ENCODE measurements around the gene OR51E2.

OR51E2 gene

DNA sequence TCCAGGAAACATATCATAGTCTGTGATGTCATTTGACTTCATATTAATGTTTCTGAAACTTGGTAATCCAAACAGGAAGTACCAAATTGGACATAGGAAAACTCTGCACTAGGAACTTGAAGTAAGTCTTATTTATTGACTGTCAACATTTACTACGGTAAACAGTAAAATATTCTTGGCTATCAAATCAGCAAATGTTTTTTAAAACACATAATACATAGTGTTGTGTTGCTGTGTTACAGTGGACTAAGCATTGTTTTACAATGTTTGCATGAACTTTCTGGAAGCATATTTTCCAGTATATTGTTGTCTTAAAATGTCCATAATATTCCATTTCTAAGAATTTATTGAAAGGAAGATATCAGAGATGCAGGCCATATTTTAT is 2.8 kb upstream of the OR51E2 start:
- Histone ChIP-seq H3K18ac (ENCODE audit: low read depth in 1 of 2, low read length in 2 of 2) (no peak overlapping the region), H2AFZ (ENCODE audit: low read depth, low read length) (no peak overlapping the region), H2BK12ac (ENCODE audit: low read length in 2 of 2) (no peak overlapping the region), H3K9ac (ENCODE audit: low read length) (no peak overlapping the region), H3K27me3 (ENCODE audit: control insufficient read depth in 1 of 2, insufficient read depth in 1 of 2, low read length in 2 of 2) (no peaks in the 10 kb centered on the region), H3K4ac (ENCODE audit: low read depth in 1 of 2, low read length in 2 of 2) (no peak overlapping the region), H2BK5ac (ENCODE audit: low read depth, low read length, poor library complexity, severe bottlenecking) (no peak overlapping the region), H3K23ac (ENCODE audit: low read length in 2 of 2) (no peak overlapping the region), H3K9me3 (ENCODE audit: control insufficient read depth, low read length) (no peaks in the 10 kb centered on the region), H2BK15ac (ENCODE audit: low read depth, poor library complexity, severe bottlenecking) (no peak overlapping the region), H3K4me1 (ENCODE audit: control insufficient read depth, insufficient read depth, low read depth, low read length) (no peaks in the 10 kb centered on the region), H3K27ac (ENCODE audit: low read length, poor library complexity, severe bottlenecking) (no peak overlapping the region), H3K4me3 (ENCODE audit: insufficient read depth in 1 of 2, low read depth in 1 of 2, low read length in 2 of 2) (no peak overlapping the region), H4K8ac (ENCODE audit: low read length) (no peak overlapping the region), H3K79me1 (replicated peaks; ENCODE audit: low read length, poor library complexity, severe bottlenecking) (no peaks in the 10 kb centered on the region), H2BK120ac (ENCODE audit: low read depth, low read length) (no peak overlapping the region), H2AK5ac (ENCODE audit: low read length, severe bottlenecking) (no peak overlapping the region), H3K36me3 (ENCODE audit: control insufficient read depth in 1 of 2, insufficient read depth in 2 of 2, low read depth in 1 of 2, low read length in 2 of 2) (no peaks in the 10 kb centered on the region), H4K91ac (ENCODE audit: low read length) (no peak overlapping the region), H3K4me2 (ENCODE audit: low read length, poor library complexity, severe bottlenecking) (no peak overlapping the region), H3K14ac (ENCODE audit: low read length in 2 of 2) (no peak overlapping the region)
- no CpG with 5 or more reads among the region's 1 CpG for whole genome bisulfite sequencing
- no peak for DNase-seq

DNA sequence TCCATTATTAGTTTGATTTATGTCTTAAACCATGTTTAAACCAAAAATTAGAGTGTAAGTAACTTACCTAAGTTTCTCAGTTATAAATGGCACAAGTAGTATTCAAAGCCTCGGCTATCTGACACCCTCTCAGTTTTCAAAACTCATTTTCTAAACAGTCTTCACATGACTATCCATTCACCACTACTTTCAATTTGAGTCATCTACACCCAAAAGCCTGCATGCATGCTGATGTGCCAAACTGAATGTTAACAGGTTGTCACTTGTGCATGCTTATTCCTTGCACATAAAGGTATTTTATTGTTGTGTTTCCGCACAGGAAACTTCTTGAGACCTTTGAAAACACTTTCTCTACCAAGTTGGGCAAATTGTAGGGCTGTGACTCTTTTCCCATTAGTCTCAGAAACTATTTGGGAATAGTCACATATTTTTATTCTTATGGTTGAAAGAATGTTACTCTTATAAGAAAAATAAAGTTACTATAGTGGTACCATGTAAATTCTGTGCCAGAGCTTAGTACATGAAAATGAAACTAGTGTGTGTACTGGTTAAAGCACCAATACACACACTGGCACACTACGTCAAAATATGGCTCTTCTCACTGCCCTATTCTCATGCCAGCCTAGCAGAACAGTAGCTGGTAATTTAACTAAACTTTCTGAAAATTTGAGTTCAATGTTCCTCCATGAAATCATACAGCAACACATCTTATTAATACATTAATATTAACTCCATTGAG is 2.2 kb upstream of the OR51E2 start:
- no peaks in the 10 kb centered on the region for H3K79me1 ChIP-seq (replicated peaks; ENCODE audit: low read length, poor library complexity, severe bottlenecking)
- H3K9me3 ChIP-seq (ENCODE audit: control insufficient read depth, low read length): no peaks in the 10 kb centered on the region
- H3K4me3 ChIP-seq (ENCODE audit: insufficient read depth in 1 of 2, low read depth in 1 of 2, low read length in 2 of 2): no peak overlapping the region
- H3K4me2 ChIP-seq (ENCODE audit: low read length, poor library complexity, severe bottlenecking): no peak overlapping the region
- no peaks in the 10 kb centered on the region for H3K4me1 ChIP-seq (ENCODE audit: control insufficient read depth, insufficient read depth, low read depth, low read length)
- no peak overlapping the region for H3K9ac ChIP-seq (ENCODE audit: low read length)
- H2BK120ac ChIP-seq (ENCODE audit: low read depth, low read length): no peak overlapping the region
- no peak overlapping the region for H3K27ac ChIP-seq (ENCODE audit: low read length, poor library complexity, severe bottlenecking)
- no peak for DNase-seq
- 85% methylated on average over 3 of the region's 3 CpGs for WGBS
- H3K27me3 ChIP-seq (ENCODE audit: control insufficient read depth in 1 of 2, insufficient read depth in 1 of 2, low read length in 2 of 2): no peaks in the 10 kb centered on the region
- H2AFZ ChIP-seq (ENCODE audit: low read depth, low read length): no peak overlapping the region
- H3K4ac ChIP-seq (ENCODE audit: low read depth in 1 of 2, low read length in 2 of 2): no peak overlapping the region
- no peak overlapping the region for H3K14ac ChIP-seq (ENCODE audit: low read length in 2 of 2)
- H3K18ac ChIP-seq (ENCODE audit: low read depth in 1 of 2, low read length in 2 of 2): no peak overlapping the region
- H4K91ac ChIP-seq (ENCODE audit: low read length): no peak overlapping the region
- no peak overlapping the region for H4K8ac ChIP-seq (ENCODE audit: low read length)
- H3K23ac ChIP-seq (ENCODE audit: low read length in 2 of 2): no peak overlapping the region
- no peak overlapping the region for H2BK12ac ChIP-seq (ENCODE audit: low read length in 2 of 2)
- no peaks in the 10 kb centered on the region for H3K36me3 ChIP-seq (ENCODE audit: control insufficient read depth in 1 of 2, insufficient read depth in 2 of 2, low read depth in 1 of 2, low read length in 2 of 2)
- H2AK5ac ChIP-seq (ENCODE audit: low read length, severe bottlenecking): no peak overlapping the region
- no peak overlapping the region for H2BK5ac ChIP-seq (ENCODE audit: low read depth, low read length, poor library complexity, severe bottlenecking)
- H2BK15ac ChIP-seq (ENCODE audit: low read depth, poor library complexity, severe bottlenecking): no peak overlapping the region

DNA sequence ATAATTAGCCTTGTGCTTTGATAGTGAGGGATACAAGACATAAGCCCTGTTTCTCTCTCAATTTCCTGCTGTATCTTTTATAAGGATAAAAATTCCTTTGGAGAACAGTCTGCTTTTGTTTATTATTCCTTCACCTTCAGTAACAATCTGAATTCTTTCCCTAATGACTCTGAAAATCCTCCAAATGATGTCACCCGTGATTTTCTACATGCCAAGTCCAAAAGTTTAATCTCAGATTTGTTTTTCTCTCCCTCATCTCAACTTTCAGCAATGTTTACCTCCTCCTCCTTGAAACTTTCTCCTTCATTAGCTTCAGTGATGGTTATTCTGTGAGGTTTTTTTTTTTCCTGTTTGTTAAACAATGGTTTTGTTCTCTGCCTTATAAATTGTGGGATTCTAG is 2.2 kb downstream of the OR51E2 start:
- H3K36me3 ChIP-seq (ENCODE audit: control insufficient read depth in 1 of 2, insufficient read depth in 2 of 2, low read depth in 1 of 2, low read length in 2 of 2): no peaks in the 10 kb centered on the region
- H3K14ac ChIP-seq (ENCODE audit: low read length in 2 of 2): no peak overlapping the region
- H3K79me1 ChIP-seq (replicated peaks; ENCODE audit: low read length, poor library complexity, severe bottlenecking): no peaks in the 10 kb centered on the region
- no peak overlapping the region for H3K4me3 ChIP-seq (ENCODE audit: insufficient read depth in 1 of 2, low read depth in 1 of 2, low read length in 2 of 2)
- no peak overlapping the region for H2AFZ ChIP-seq (ENCODE audit: low read depth, low read length)
- no peaks in the 10 kb centered on the region for H3K4me1 ChIP-seq (ENCODE audit: control insufficient read depth, insufficient read depth, low read depth, low read length)
- no peak overlapping the region for H3K27ac ChIP-seq (ENCODE audit: low read length, poor library complexity, severe bottlenecking)
- no peak overlapping the region for H2BK15ac ChIP-seq (ENCODE audit: low read depth, poor library complexity, severe bottlenecking)
- H2BK5ac ChIP-seq (ENCODE audit: low read depth, low read length, poor library complexity, severe bottlenecking): no peak overlapping the region
- no peak overlapping the region for H4K8ac ChIP-seq (ENCODE audit: low read length)
- H2BK120ac ChIP-seq (ENCODE audit: low read depth, low read length): no peak overlapping the region
- no peak overlapping the region for H3K23ac ChIP-seq (ENCODE audit: low read length in 2 of 2)
- no peak overlapping the region for H3K4ac ChIP-seq (ENCODE audit: low read depth in 1 of 2, low read length in 2 of 2)
- H3K4me2 ChIP-seq (ENCODE audit: low read length, poor library complexity, severe bottlenecking): no peak overlapping the region
- H2AK5ac ChIP-seq (ENCODE audit: low read length, severe bottlenecking): no peak overlapping the region
- WGBS: 44% methylated on average over 1 of the region's 1 CpG
- no peak overlapping the region for H4K91ac ChIP-seq (ENCODE audit: low read length)
- H3K18ac ChIP-seq (ENCODE audit: low read depth in 1 of 2, low read length in 2 of 2): no peak overlapping the region
- no peak for DNase-seq
- no peaks in the 10 kb centered on the region for H3K27me3 ChIP-seq (ENCODE audit: control insufficient read depth in 1 of 2, insufficient read depth in 1 of 2, low read length in 2 of 2)
- no peak overlapping the region for H3K9ac ChIP-seq (ENCODE audit: low read length)
- H2BK12ac ChIP-seq (ENCODE audit: low read length in 2 of 2): no peak overlapping the region
- no peaks in the 10 kb centered on the region for H3K9me3 ChIP-seq (ENCODE audit: control insufficient read depth, low read length)

DNA sequence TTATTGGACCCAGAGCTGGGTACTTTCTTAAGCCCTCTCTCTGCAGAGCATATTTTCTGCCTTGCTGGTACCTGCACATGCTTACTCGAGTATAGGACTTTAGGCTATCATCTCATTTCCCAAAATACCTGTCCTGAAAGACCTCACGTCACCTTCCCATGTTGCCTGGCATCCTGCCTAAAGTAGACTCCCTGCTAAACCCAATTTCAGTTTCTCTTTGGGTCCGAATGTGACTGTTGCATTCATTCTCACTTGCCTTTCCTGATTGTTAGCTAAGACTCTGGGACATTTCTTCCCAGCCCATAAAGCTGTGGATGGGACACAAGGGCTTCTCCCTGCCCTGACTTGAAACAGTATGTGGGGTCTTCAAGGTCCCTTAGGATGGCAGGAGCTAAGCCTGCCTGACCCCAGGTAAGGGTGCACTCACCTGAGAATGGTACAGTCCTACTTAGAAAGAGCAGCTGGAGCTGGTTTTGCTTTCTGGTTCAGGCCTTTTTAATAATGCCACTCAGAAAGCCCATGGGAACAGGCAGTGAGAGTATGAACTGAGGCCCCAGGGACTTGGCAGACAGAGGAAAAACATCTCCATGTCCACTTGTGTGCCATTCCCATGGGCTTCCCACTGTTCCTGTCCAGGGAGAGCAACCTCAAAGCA is 12.9 kb downstream of the OR51E2 start:
- Histone ChIP-seq H2AK5ac (ENCODE audit: low read length, severe bottlenecking) (no peak overlapping the region), H3K4me2 (ENCODE audit: low read length, poor library complexity, severe bottlenecking) (no peak overlapping the region), H4K91ac (ENCODE audit: low read length) (no peak overlapping the region), H2BK5ac (ENCODE audit: low read depth, low read length, poor library complexity, severe bottlenecking) (no peak overlapping the region), H3K27me3 (ENCODE audit: control insufficient read depth in 1 of 2, insufficient read depth in 1 of 2, low read length in 2 of 2) (no peaks in the 10 kb centered on the region), H2BK12ac (ENCODE audit: low read length in 2 of 2) (no peak overlapping the region), H3K4ac (ENCODE audit: low read depth in 1 of 2, low read length in 2 of 2) (no peak overlapping the region), H3K4me1 (ENCODE audit: control insufficient read depth, insufficient read depth, low read depth, low read length) (no peaks in the 10 kb centered on the region), H3K36me3 (ENCODE audit: control insufficient read depth in 1 of 2, insufficient read depth in 2 of 2, low read depth in 1 of 2, low read length in 2 of 2) (no peaks in the 10 kb centered on the region), H2AFZ (ENCODE audit: low read depth, low read length) (no peak overlapping the region), H3K14ac (ENCODE audit: low read length in 2 of 2) (no peak overlapping the region), H2BK15ac (ENCODE audit: low read depth, poor library complexity, severe bottlenecking) (no peak overlapping the region), H4K8ac (ENCODE audit: low read length) (no peak overlapping the region), H3K23ac (ENCODE audit: low read length in 2 of 2) (no peak overlapping the region), H3K4me3 (ENCODE audit: insufficient read depth in 1 of 2, low read depth in 1 of 2, low read length in 2 of 2) (no peak overlapping the region), H3K18ac (ENCODE audit: low read depth in 1 of 2, low read length in 2 of 2) (no peak overlapping the region), H2BK120ac (ENCODE audit: low read depth, low read length) (no peak overlapping the region), H3K9ac (ENCODE audit: low read length) (no peak overlapping the region), H3K79me1 (replicated peaks; ENCODE audit: low read length, poor library complexity, severe bottlenecking) (no peaks in the 10 kb centered on the region), H3K9me3 (ENCODE audit: control insufficient read depth, low read length) (no peaks in the 10 kb centered on the region), H3K27ac (ENCODE audit: low read length, poor library complexity, severe bottlenecking) (no peak overlapping the region)
- DNase-seq: no peak
- WGBS: 75% methylated on average over 3 of the region's 3 CpGs
